ENCODE results near the gene ITPKB.
"Not testable (repeated sequence)": the region's sequence is repeated elsewhere in the genome, so short reads cannot be mapped to it uniquely, and the experiment has no call there.

Gene ITPKB

GRCh38 chr1:226651041-226651731 lies 87.9 kb downstream of the ITPKB start:
- no peak for DNase-seq (ENCODE audit: low spot score)

- no peak for DNase-seq (ENCODE audit: low spot score)
These were observed 88.7 kb downstream of the ITPKB start for GRCh38 chr1:226650236-226650841.

GRCh38 chr1:226649780-226650179 lies 89.3 kb downstream of the ITPKB start:
- no peak for DNase-seq (ENCODE audit: low spot score)

GRCh38 chr1:226649244-226649643 lies 89.8 kb downstream of the ITPKB start:
- no peak for DNase-seq (ENCODE audit: low spot score)

GRCh38 chr1:226648421-226648820 lies 90.7 kb downstream of the ITPKB start:
- no peak for DNase-seq (ENCODE audit: low spot score)

- DNase-seq (ENCODE audit: low spot score) = no peak
These were observed 91.4 kb downstream of the ITPKB start for GRCh38 chr1:226647719-226648118.

GRCh38 chr1:226646870-226647449 lies 92.1 kb downstream of the ITPKB start:
- no peak for DNase-seq (ENCODE audit: low spot score)

- no peak for DNase-seq (ENCODE audit: low spot score)
These were observed 92.8 kb downstream of the ITPKB start for GRCh38 chr1:226646026-226646869.

GRCh38 chr1:226645279-226645976 lies 93.7 kb downstream of the ITPKB start:
- DNase-seq (ENCODE audit: low spot score) = no peak

GRCh38 chr1:226644541-226645176 lies 94.4 kb downstream of the ITPKB start:
- no peak for DNase-seq (ENCODE audit: low spot score)

GRCh38 chr1:226643611-226644540 lies 95.2 kb downstream of the ITPKB start:
- no peak for DNase-seq (ENCODE audit: low spot score)

- no peak for DNase-seq (ENCODE audit: low spot score)
These were observed 95.9 kb downstream of the ITPKB start for GRCh38 chr1:226643177-226643576.

GRCh38 chr1:226642421-226642820 lies 96.7 kb downstream of the ITPKB start:
- DNase-seq (ENCODE audit: low spot score) = no peak

GRCh38 chr1:226641671-226642231 lies 97.3 kb downstream of the ITPKB start:
- DNase-seq (ENCODE audit: low spot score) = no peak

GRCh38 chr1:226640321-226641136 lies 98.6 kb downstream of the ITPKB start:
- DNase-seq (ENCODE audit: low spot score) = no peak

- no peak for DNase-seq (ENCODE audit: low spot score)
These were observed 99.4 kb downstream of the ITPKB start for GRCh38 chr1:226639631-226640061.

GRCh38 chr1:226639206-226639605 lies 99.9 kb downstream of the ITPKB start:
- not testable (repeated sequence) for DNase-seq (ENCODE audit: low spot score)

GRCh38 chr1:226638608-226639007 lies 100.5 kb downstream of the ITPKB start:
- DNase-seq (ENCODE audit: low spot score) = no peak

GRCh38 chr1:226638001-226638601 lies 101.0 kb downstream of the ITPKB start:
- DNase-seq (ENCODE audit: low spot score) = no peak
